Lung (tissue), 12 donors: Measurements from ENCODE around the gene KCTD12. TPM values are rescaled to one million over a fixed set of nuclear protein-coding genes. Genes with fewer than 3 reads are reported as not detected.
"Not testable (repeated sequence)": the region's sequence is repeated elsewhere in the genome, so short reads cannot be mapped to it uniquely, and the experiment has no call there.

ENCODE experiments used
- ATAC-seq: fragments of 200-7000 bp; cut with Tn5 transposase; one replicate; pipeline ENCODE4 v1.9.1; 2020; ENCODE audit warnings: moderate number of reproducible peaks; ENCODE audit not compliant: insufficient read depth, low FRiP score
- DNase-seq, 3 donors: peaks; one replicate each; pipeline ENCODE4 v3.0.0-alpha.2; 2013 to 2017
- H3K27ac ChIP-seq, 2 donors: one replicate each; pipeline ENCODE4 v1.5.1; 2013; ENCODE audit warnings: mild to moderate bottlenecking in 2 of 2, moderate library complexity in 2 of 2, control low read depth in 1 of 2, inconsistent platforms in 1 of 2, low read depth in 1 of 2, low read length in 1 of 2
- H3K27me3 ChIP-seq, 3 donors: one replicate each; pipeline ENCODE4 v1.5.1; 2013; ENCODE audit warnings: low read length in 2 of 3; ENCODE audit not compliant: control insufficient read depth in 3 of 3, insufficient read depth in 3 of 3
- H3K36me3 ChIP-seq, 4 donors: one replicate each; pipeline ENCODE4 v1.5.1; 2013; ENCODE audit warnings: low read length in 4 of 4, mild to moderate bottlenecking in 1 of 4, moderate library complexity in 1 of 4; ENCODE audit not compliant: control insufficient read depth in 4 of 4, insufficient read depth in 4 of 4
- H3K4me1 ChIP-seq, 5 donors: one replicate each; pipeline ENCODE4 v1.5.1; 2013; ENCODE audit warnings: low read length in 5 of 5, mild to moderate bottlenecking in 2 of 5, moderate library complexity in 1 of 5; ENCODE audit not compliant: control insufficient read depth in 5 of 5, insufficient read depth in 5 of 5
- H3K4me3 ChIP-seq: one replicate; pipeline ENCODE4 v1.5.1; 2013; ENCODE audit warnings: mild to moderate bottlenecking, control low read depth, moderate library complexity
- H3K9ac ChIP-seq, 2 donors: one replicate each; pipeline ENCODE4 v1.5.1; 2013; ENCODE audit warnings: low read length in 2 of 2, control low read depth in 1 of 2; ENCODE audit not compliant: insufficient read depth in 1 of 2
- H3K9me3 ChIP-seq, 4 donors: one replicate each; pipeline ENCODE4 v1.5.1; 2013; ENCODE audit warnings: low read length in 3 of 4, mild to moderate bottlenecking in 1 of 4, moderate library complexity in 1 of 4; ENCODE audit not compliant: control insufficient read depth in 4 of 4, insufficient read depth in 3 of 4
- CTCF ChIP-seq: IDR thresholded peaks from 2 replicates; pipeline ENCODE4 v1.5.1; 2012; ENCODE audit warnings: mild to moderate bottlenecking; ENCODE audit errors: control extremely low read depth, extremely low read depth
- WGBS, 2 donors: extraction: QIAGEN DNeasy Blood & Tissue Kit; methylation state at CpG; one replicate each; pipeline ENCODE4 v1.1.7; 2013; 5-methylcytosine and 5-hydroxymethylcytosine counted together
- polyA plus RNA-seq, 2 donors: library from polyadenylated mRNA; stranded (reverse); fragments of 200-250 nt; gene quantifications; one replicate each; pipeline ENCODE4 v1.2.1, GENCODE V29; 2013
- total RNA-seq, 2 donors: library from RNA; depleted of rRNA in 1 of 2; stranded (reverse); fragments of >200 nt in 1 of 2; gene quantifications; one replicate each; pipeline ENCODE4 v1.2.1, GENCODE V29; 2014 to 2021
- donor health status: control.
- donor health status: control.
- donor health status: Bipolar disorder and iron deficiency.
- donor health status: healthy.
- donor health status: DM: yes; HTN: yes; CAD: no.

KCTD12 gene
- total and polyA plus RNA-seq, 4 donors = 26.2 to 188 (median 102) TPM

- WGBS, 2 donors = 23 to 30% methylated on average over 3 of the region's 3 CpGs
Observed at GRCh38 chr13:76903544-76904162, 17.4 kb upstream of the KCTD12 start.

GRCh38 chr13:76899066-76899465 lies 12.9 kb upstream of the KCTD12 start:
- DNase-seq, H3K4me3 ChIP-seq, H3K36me3 ChIP-seq, ATAC-seq, H3K9ac ChIP-seq, H3K4me1 ChIP-seq, H3K9me3 ChIP-seq, H3K27ac ChIP-seq, H3K27me3 ChIP-seq: not testable (repeated sequence)
- WGBS, 2 donors = 95% methylated on average over 4 of the region's 4 CpGs

More at GRCh38 chr13:76903544-76904162, 17.4 kb upstream of the KCTD12 start:
- no peaks in the 10 kb centered on the region for H3K36me3 ChIP-seq
- H3K9me3 ChIP-seq = no peaks in the 10 kb centered on the region
- no peak overlapping the region for H3K4me3 ChIP-seq
- H3K9ac ChIP-seq = no peak overlapping the region
- peaks cover 0 to 6% (median 0%) of the 10 kb centered on the region in 5 donors for H3K4me1 ChIP-seq
- TF ChIP-seq CTCF = peak; percentile 96
- peak; percentile 73 to 88 (median 81) for DNase-seq
- no peak overlapping the region for H3K27ac ChIP-seq
- H3K27me3 ChIP-seq = no peaks in the 10 kb centered on the region
- ATAC-seq = peak; percentile 75

- H3K27me3 ChIP-seq, ATAC-seq: not testable (repeated sequence)
Observed at GRCh38 chr13:76897171-76897570, 11.0 kb upstream of the KCTD12 start.

GRCh38 chr13:76894401-76895110 lies 8.4 kb upstream of the KCTD12 start:
- H3K27ac ChIP-seq = no peak overlapping the region
- WGBS, 2 donors = 12 to 40% methylated on average over 2 of the region's 2 CpGs
- H3K36me3 ChIP-seq = no peaks in the 10 kb centered on the region
- H3K9me3 ChIP-seq = peaks cover 0 to 2% (median 0%) of the 10 kb centered on the region in 4 donors
- no peak overlapping the region for H3K4me3 ChIP-seq
- no peak for ATAC-seq
- TF ChIP-seq CTCF = no peak
- H3K9ac ChIP-seq = no peak overlapping the region
- no peaks in the 10 kb centered on the region for H3K27me3 ChIP-seq
- H3K4me1 ChIP-seq = no peaks in the 10 kb centered on the region
- peak in 1 of 3 donors; percentile 24 for DNase-seq

More at GRCh38 chr13:76897171-76897570, 11.0 kb upstream of the KCTD12 start:
- H3K4me1 ChIP-seq, H3K4me3 ChIP-seq, DNase-seq, H3K9me3 ChIP-seq, H3K27ac ChIP-seq, H3K36me3 ChIP-seq, H3K9ac ChIP-seq: not testable (repeated sequence)
